ENCODE results near the gene HHAT.

HHAT gene

GRCh38 chr1:210359255-210359654 is 30.6 kb downstream of the HHAT start:
- no peak for TF ChIP-seq ZNF274 (IDR thresholded peaks at IDR 0.05; ENCODE audit: low read depth, low read length)
- H3K4me3 ChIP-seq (ENCODE audit: low read length) = no peak overlapping the region

GRCh38 chr1:210360852-210361477 is 32.3 kb downstream of the HHAT start:
- no peak overlapping the region for H3K4me3 ChIP-seq (ENCODE audit: low read length)
- no peak for TF ChIP-seq ZNF274 (IDR thresholded peaks at IDR 0.05; ENCODE audit: low read depth, low read length)

- no peak overlapping the region for H3K4me3 ChIP-seq (ENCODE audit: low read length)
- no peak for TF ChIP-seq ZNF274 (IDR thresholded peaks at IDR 0.05; ENCODE audit: low read depth, low read length)
Measured at GRCh38 chr1:210361665-210362064, 33.0 kb downstream of the HHAT start.

- no peak overlapping the region for H3K4me3 ChIP-seq (ENCODE audit: low read length)
- TF ChIP-seq ZNF274 (IDR thresholded peaks at IDR 0.05; ENCODE audit: low read depth, low read length) = no peak
Measured at GRCh38 chr1:210362526-210362925, 33.8 kb downstream of the HHAT start.

- no peak overlapping the region for H3K4me3 ChIP-seq (ENCODE audit: low read length)
- TF ChIP-seq ZNF274 (IDR thresholded peaks at IDR 0.05; ENCODE audit: low read depth, low read length) = no peak
Measured at GRCh38 chr1:210363119-210363518, 34.4 kb downstream of the HHAT start.

GRCh38 chr1:210364479-210364878 is 35.8 kb downstream of the HHAT start:
- no peak for TF ChIP-seq ZNF274 (IDR thresholded peaks at IDR 0.05; ENCODE audit: low read depth, low read length)
- H3K4me3 ChIP-seq (ENCODE audit: low read length) = no peak overlapping the region

GRCh38 chr1:210366767-210367166 is 38.1 kb downstream of the HHAT start:
- TF ChIP-seq ZNF274 (IDR thresholded peaks at IDR 0.05; ENCODE audit: low read depth, low read length) = no peak
- no peak overlapping the region for H3K4me3 ChIP-seq (ENCODE audit: low read length)

GRCh38 chr1:210367566-210367965 is 38.9 kb downstream of the HHAT start:
- TF ChIP-seq ZNF274 (IDR thresholded peaks at IDR 0.05; ENCODE audit: low read depth, low read length) = no peak

GRCh38 chr1:210369425-210369824 is 40.7 kb downstream of the HHAT start:
- no peak for TF ChIP-seq ZNF274 (IDR thresholded peaks at IDR 0.05; ENCODE audit: low read depth, low read length)
- H3K4me3 ChIP-seq (ENCODE audit: low read length) = no peak overlapping the region

More at GRCh38 chr1:210367566-210367965, 38.9 kb downstream of the HHAT start:
- no peak overlapping the region for H3K4me3 ChIP-seq (ENCODE audit: low read length)

- no peak for TF ChIP-seq ZNF274 (IDR thresholded peaks at IDR 0.05; ENCODE audit: low read depth, low read length)
- H3K4me3 ChIP-seq (ENCODE audit: low read length) = no peak overlapping the region
Measured at GRCh38 chr1:210371916-210372315, 43.2 kb downstream of the HHAT start.

- no peak for TF ChIP-seq ZNF274 (IDR thresholded peaks at IDR 0.05; ENCODE audit: low read depth, low read length)
Measured at GRCh38 chr1:210372491-210372890, 43.8 kb downstream of the HHAT start.

GRCh38 chr1:210372931-210373627 is 44.4 kb downstream of the HHAT start:
- no peak overlapping the region for H3K4me3 ChIP-seq (ENCODE audit: low read length)

More at GRCh38 chr1:210372491-210372890, 43.8 kb downstream of the HHAT start:
- H3K4me3 ChIP-seq (ENCODE audit: low read length) = no peak overlapping the region

GRCh38 chr1:210373628-210373877 is 44.9 kb downstream of the HHAT start:
- no peak overlapping the region for H3K4me3 ChIP-seq (ENCODE audit: low read length)
- no peak for TF ChIP-seq ZNF274 (IDR thresholded peaks at IDR 0.05; ENCODE audit: low read depth, low read length)

More at GRCh38 chr1:210372931-210373627, 44.4 kb downstream of the HHAT start:
- no peak for TF ChIP-seq ZNF274 (IDR thresholded peaks at IDR 0.05; ENCODE audit: low read depth, low read length)

- no peak for TF ChIP-seq ZNF274 (IDR thresholded peaks at IDR 0.05; ENCODE audit: low read depth, low read length)
- no peak overlapping the region for H3K4me3 ChIP-seq (ENCODE audit: low read length)
Measured at GRCh38 chr1:210373878-210374599, 45.3 kb downstream of the HHAT start.

GRCh38 chr1:210374600-210374953 is 45.9 kb downstream of the HHAT start:
- TF ChIP-seq ZNF274 (IDR thresholded peaks at IDR 0.05; ENCODE audit: low read depth, low read length) = no peak
- no peak overlapping the region for H3K4me3 ChIP-seq (ENCODE audit: low read length)

Measured in GM08714 (cell line).